HG02943 (cell line): Measurements from ENCODE around the gene GYS1.
"Not testable (repeated sequence)": the region's sequence is repeated elsewhere in the genome, so short reads cannot be mapped to it uniquely, and the experiment has no call there.

Experiments
- ATAC-seq: cut with Tn5 transposase; IDR thresholded peaks from one replicate; pipeline ENCODE4 v1.9.1; 2021; ENCODE audit warnings: mild to moderate bottlenecking, low read depth, moderate library complexity; ENCODE audit not compliant: unreplicated experiment

Gene GYS1

DNA sequence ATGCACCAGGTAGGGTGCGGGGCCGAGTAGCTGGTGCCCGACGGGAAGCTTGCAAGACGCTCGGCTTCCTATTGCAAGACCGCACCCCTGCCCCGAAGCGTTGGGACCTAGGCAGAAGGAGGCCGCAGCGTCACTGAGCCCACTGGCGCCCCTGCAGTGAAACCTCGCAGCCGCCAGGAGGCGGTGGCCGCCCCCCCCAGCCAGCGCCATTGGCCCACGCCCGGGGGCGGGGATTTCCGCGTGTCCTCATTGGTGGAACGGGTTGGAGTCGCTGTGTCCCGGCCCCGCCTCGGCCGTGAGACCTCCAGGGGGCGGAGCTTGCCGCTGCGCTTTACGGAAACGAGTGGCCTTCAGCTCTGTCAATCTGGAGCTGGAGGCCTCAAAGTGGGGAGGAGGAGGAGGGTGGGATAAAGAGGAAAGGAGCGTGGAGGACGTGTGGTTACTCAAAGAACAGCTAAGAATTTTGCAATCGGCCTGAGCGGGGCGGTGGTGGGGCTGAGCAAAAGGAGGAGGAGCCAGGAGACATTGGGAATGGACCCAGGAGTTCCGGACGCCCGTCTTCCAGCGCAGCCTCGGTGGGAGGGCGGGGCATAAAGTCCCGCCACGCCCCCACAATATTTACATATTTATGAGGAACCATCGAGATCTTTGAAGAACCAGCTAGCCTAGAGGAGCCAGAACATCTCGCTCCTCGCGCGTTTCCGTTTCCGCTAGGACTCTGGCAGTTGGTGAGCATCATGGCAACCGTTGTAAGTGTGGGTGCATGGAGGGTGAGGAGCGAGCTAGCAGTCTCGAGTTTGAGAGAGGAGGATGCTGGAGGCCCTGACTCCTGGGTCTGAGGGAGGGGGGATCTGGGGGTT is at the start of gene GYS1, which contains the start of gene RUVBL2:
Gene GYS1, minus strand, starts transcription at position 135 of the 860 bp plus-strand sequence. CDS start 197 bp downstream, outside the sequence.
Gene RUVBL2, plus strand, starts transcription at position 713 of the 860 bp plus-strand sequence. Its CDS starts 25 bp downstream, at position 738.
- ATAC-seq: peak; percentile 82

DNA sequence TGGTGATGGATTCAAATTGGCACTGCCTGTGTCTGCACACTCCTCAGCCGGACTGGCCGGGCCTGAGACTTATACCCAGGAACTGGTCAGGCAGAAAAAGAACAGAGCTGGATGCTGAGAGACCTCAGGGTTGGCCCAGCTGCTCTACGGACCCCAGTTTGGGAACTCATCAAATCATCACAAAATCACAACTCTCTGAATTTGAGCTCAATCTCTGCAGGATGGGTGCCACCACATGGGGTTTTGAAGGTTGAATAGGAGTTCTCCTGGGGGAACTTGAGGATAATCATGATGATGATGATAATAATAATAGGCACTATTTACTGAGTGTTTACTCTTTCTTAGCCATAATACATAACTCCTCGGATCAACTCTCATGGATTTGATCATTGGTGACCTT is 49.6 kb upstream of the GYS1 start:
- ATAC-seq: not testable (repeated sequence)

DNA sequence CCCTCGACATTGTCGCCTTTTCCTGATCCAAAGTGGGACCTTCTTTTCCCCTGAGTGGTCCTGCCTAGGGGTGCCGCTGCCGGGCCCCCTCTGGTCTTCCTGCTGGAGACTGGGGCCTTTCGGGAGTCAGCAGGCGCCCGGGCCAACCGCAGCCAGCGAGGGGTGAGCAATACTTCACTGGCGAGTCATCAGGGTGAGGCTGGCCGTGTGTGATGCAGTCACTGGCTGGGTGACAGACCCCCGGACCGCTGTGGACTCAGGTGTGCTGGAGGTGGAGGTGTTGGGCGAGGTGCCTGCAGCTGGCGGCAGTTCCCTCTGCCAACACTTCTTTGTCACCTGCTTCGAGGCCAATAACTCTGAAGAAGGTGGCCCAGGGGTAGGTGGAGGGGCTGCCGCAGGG is 49.1 kb upstream of the GYS1 start:
- ATAC-seq: no peak

DNA sequence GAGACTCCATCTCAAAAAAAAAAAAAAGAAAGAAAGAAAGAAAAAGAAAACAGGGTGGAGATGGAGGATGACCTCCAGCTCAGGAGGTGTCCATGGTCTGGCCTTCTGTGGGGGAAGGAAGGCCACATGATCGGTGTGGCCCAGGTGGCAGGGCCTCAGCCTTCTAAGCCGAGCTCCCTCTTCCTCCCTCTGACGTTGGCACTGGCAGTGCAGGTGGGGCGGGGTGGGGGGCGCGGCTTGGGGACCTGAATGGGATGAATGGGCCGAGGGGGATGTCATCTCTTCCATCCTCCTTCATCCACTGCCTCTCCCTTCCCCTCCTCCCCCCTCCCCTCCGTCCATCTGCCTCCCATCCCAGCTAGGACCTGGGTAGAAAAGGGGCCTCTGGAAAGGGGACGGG is 46.6 kb upstream of the GYS1 start:
- ATAC-seq: not testable (repeated sequence)

DNA sequence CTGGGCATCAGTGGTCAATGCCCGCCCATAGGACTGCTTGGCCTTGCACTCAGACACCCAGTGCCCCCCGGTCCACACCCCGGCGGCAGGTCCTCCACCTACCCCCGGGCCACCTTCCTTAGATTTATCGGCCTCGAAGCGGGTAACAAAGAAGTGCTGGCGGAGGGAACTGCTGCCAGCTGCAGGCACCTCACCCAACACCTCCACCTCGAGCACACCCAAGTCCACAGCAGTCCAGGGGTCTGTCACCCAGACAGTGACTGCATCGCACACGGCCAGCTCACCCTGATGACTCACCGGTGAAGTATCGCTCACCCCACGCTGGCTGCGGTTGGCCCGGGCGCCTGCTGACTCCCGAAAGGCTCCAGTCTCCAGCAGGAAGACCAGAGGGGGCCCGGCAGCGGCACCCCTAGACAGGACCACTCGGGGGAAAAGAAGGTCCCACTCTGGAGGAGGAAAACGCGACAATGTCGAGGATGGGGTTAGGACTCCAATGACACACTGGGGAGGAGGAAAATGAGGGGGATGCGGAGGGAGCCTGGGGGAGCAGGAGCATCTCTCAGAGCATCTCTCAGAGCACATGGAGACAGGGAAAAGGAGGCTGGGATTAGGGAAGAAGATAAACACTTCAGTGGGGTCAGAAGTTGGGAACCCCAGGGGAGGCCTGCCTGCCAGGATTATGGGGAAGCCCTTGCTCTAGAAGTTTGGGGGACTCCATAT is 45.6 kb upstream of the GYS1 start:
- not testable (repeated sequence) for ATAC-seq

DNA sequence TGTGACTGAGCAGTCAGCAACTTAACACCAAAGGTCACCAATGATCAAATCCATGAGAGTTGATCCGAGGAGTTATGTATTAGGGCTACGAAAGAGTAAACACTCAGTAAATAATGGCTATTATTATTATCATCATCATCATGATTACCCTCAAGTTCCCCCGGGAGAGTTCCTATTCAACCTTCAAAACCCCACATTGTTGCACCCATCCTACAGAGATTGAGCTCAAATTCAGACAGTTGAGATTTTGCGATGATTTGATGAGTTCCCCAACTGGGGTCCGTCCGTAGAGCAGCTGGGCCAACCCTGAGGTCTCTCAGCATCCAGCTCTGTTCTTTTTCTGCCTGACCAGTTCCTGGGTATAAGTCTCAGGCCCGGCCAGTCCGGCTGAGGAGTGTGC is 45.0 kb upstream of the GYS1 start:
- not testable (repeated sequence) for ATAC-seq

DNA sequence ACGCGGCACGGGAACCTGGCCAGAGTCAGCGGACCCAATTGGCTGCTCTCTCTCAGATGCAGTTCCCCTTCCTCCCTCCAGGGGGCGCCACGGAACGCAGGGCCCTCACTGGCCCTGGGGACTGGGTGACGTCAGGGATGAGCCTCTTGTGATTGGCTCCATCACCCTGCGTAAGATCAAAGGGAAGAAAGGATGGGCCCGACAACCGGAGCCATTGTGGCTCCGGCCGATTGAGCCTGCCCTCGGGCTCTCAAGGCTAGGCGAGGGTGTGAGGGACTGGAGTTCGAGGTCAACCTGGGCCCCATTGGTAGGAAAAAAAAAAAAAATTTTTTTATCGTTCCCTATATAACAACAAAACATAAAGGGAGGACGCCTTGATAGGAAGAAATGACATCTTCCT is 43.7 kb upstream of the GYS1 start, which contains the start of gene CGB1:
Gene CGB1, minus strand, starts transcription at position 81 of the 400 bp plus-strand sequence. CDS start 184 bp downstream, outside the sequence.
- ATAC-seq: not testable (repeated sequence)

DNA sequence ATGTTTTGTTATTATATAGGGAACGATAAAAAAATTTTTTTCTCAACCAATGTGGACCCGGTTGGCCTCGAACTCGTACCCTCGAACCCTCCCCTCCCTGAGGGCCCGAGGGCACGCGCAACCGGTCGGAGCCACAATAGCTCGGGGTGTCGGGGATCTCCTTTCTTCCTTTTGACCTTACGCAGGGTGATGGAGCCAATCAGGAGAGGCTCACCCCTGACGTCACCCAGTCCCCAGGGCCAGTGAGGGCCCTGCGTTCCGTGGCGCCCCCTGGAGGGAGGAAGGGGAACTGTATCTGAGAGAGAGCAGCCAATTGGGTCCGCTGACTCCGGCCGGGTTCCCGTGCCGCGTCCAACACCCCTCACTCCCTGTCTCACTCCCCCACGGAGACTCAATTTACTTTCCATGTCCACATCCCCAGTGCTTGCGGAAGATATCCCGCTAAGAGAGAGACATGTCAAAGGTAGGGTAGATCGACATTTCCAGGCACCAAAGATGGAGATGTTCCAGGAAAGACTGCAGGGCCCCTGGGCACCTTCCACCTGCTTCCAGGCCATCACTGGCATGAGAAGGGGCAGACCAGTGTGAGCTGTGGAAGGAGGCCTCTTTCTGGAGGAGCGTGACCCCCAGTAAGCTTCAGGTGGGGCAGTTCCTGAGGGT is 38.7 kb upstream of the GYS1 start, which contains the start of gene CGB2:
Gene CGB2, plus strand, starts transcription at position 249 of the 660 bp plus-strand sequence. Its CDS starts 206 bp downstream, at position 455.
- not testable (repeated sequence) for ATAC-seq

DNA sequence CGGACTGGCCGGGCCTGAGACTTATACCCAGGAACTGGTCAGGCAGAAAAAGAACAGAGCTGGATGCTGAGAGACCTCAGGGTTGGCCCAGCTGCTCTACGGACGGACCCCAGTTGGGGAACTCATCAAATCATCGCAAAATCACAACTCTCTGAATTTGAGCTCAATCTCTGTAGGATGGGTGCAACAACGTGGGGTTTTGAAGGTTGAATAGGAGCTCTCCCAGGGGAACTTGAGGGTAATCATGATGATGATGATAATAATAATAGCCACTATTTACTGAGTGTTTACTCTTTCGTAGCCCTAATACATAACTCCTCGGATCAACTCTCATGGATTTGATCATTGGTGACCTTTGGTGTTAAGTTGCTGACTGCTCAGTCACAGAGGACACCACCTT is 37.2 kb upstream of the GYS1 start:
- not testable (repeated sequence) for ATAC-seq

DNA sequence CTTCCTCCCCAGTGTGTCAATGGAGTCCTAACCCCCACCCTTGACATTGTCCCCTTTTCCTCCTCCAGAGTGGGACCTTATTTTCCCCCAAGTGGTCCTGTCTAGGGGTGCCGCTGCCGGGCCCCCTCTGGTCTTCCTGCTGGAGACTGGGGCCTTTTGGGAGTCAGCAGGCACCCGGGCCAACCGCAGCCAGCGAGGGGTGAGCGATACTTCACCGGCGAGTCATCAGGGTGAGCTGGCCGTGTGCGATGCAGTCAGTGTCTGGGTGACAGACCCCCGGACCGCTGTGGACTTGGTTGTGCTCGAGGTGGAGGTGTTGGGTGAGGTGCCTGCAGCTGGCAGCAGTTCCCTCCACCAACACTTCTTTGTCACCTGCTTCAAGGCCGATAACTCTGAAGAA is 36.6 kb upstream of the GYS1 start:
- ATAC-seq: not testable (repeated sequence)

DNA sequence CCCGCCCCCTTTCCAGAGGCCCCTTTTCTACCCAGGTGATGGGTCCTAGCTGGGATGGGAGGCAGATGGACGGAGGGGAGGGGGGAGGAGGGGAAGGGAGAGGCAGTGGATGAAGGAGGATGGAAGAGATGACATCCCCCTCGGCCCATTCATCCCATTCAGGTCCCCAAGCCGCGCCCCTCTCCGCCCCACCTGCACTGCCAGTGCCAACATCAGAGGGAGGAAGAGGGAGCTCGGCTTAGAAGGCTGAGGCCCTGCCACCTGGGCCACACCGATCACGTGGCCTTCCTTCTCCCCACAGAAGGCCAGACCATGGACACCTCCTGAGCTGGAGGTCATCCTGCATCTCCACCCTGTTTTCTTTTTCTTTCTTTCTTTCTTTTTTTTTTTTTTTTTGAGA is 35.6 kb upstream of the GYS1 start:
- ATAC-seq: not testable (repeated sequence)

DNA sequence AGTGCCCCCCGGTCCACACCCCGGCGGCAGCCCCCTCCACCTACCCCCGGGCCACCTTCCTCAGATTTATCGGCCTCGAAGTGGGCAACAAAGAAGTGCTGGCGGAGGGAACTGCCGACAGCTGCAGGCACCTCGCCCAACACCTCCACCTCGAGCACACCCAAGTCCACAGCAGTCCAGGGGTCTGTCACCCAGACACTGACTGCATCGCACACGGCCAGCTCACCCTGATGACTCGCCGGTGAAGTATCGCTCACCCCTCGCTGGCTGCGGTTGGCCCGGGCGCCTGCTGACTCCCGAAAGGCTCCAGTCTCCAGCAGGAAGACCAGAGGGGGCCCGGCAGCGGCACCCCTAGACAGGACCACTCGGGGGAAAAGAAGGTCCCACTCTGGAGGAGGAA is 32.5 kb upstream of the GYS1 start:
- not testable (repeated sequence) for ATAC-seq

DNA sequence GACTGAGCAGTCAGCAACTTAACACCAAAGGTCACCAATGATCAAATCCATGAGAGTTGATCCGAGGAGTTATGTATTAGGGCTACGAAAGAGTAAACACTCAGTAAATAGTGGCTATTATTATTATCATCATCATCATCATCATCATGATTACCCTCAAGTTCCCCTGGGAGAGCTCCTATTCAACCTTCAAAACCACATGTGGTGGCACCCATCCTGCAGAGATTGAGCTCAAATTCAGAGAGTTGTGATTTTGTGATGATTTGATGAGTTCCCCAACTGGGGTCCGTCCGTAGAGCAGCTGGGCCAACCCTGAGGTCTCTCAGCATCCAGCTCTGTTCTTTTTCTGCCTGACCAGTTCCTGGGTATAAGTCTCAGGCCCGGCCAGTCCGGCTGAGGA is 32.0 kb upstream of the GYS1 start:
- not testable (repeated sequence) for ATAC-seq

DNA sequence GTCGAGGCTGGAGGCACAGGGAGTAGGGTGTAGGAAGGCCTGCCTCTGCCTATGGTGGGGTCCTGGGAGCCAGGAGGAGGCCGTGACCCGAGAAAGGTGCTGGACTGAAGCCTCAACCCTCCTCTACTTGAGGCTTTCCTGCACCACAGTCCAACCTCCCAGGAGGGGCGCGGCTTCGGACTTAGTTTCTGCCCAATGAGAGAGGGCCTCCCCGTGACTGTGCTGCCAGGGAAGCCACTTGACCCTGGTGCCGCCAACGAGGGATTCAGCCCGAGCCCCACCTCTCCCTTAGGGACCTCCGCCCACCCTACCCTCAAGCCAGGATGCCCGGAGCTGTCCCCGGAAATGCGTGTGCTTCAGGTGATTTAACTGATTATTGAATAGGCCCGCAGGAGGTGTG is 31.1 kb upstream of the GYS1 start, which contains the start of gene CGB3:
Gene CGB3, minus strand, starts transcription at position 101 of the 400 bp plus-strand sequence. CDS start 362 bp downstream, outside the sequence.
- not testable (repeated sequence) for ATAC-seq

DNA sequence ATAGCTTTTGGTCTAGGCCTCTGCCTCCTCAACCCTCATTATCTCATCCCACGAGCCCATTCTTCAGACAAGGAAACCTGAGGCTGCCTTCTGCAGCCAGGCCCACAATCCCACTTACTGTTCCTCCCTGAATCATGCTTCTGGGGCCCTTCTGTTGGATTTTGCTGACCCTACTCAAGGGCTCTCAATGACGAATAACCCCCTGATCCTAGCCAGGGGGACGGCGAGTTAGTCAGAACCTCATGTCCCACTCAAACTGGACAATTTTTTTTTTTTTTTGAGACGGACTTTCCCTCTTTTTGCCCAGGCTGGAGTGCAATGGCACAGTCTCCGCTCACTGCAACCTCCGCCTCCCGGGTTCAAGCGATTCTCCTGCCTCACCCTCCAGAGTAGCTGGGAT is 29.0 kb upstream of the GYS1 start:
- no peak for ATAC-seq

DNA sequence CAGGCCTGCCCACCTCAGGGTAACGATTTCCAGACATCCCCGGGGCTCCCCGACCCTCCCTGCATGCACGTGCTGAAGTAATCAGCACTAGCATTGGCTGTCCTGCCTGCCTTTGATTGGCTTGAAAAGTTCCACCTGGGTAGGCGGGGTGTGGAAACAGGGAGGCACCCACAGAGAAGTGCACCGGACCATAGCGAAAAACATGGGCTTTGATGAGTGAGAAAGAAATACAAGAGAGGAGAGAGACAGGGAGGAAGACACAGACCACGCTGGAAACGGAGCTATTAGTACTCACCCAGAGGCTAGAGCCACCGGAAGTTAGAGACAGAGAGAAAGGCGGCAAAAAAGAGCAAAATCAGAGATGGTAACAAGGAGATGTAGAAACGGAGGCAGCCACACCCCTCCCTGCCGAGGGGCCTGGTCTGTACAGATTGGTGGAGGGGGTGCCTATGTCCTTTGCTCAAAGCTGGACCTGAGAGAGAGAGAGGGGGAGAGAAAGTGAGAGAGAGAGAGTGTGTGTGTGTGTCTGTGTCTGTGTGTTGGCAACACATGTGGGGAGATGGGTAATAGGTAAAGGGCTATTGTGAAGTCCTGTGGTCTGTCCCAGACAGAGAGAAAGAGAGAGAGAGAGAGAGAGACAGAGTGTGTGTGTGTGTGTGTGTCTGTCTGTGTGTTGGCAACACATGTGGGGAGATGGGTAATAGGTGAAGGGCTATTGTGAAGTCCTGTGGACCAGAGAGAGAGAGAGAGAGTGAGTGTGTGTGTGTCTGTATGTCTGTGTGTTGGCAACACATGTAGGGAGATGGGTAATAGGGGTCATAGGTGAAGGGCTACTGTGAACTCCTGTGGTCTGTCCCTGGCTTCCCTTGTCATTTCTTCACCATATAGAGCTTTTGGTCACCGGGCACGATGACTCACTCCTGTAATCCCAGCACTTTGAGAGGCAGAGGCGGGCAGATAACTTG is 28.1 kb upstream of the GYS1 start:
- no peak for ATAC-seq

DNA sequence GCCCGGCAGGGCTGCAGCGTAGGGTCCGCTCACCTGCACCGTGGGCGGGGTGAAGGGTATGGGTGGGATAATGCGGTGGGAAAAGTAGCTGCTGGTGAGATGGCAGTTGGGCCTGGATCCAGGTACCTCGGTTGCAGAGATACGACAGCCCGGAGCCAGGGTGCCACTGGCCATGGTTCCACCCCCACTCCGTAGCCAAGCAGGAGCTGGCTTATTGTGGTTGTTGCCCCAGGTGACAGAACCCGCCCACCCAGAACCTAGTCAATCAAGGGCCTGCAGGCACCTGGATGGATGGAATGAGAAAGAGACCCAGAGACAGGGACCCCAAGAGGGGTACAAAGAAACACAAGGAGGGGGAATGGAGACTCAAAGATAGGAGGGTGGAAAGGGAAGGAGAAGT is 27.2 kb upstream of the GYS1 start:
- no peak for ATAC-seq

DNA sequence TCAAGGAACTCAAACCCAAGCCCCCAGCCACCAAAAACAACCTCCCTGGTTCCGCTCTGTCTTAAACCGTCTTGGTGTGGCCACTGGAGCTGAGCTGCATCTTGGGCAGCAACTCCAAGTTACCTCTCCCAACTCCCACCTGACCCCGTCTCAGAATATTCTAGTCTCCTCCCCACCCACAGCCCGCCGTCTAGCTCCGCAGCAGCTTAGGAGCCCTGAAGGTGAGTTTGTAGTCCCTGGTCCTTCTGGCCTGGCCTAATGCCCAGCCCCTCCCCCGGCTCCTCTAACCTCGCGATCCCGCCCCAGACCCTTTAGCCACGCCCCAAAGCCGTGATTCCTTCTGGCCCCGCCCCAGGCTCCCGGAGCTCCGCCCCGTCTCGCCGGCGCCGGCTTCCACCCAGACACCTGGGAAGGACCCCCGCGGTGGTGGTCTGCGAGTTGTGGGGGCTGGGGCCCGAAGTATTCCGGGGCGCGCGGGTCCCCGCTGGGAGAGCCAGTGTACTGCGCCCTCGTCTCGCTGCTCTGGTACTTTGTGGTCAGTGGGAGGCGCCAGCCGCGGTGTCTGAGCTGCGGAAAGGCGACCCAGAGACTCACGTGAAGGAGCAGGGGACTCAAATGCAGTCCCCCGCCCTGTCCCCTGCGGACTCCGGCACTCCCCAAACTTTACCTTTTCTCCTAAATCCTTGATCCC is 26.3 kb upstream of the GYS1 start:
- ATAC-seq: no peak
